A673 (cell line): ENCODE results near the gene ARHGEF7.

Experiments used
- EZH2 ChIP-seq: fragments of 200-600 bp; sonication (generic); IDR thresholded peaks from 2 replicates; pipeline ENCODE4 v1.6.1; 2017; ENCODE audit warnings: borderline replicate concordance, low read depth, mild to moderate bottlenecking, mixed read lengths, antibody characterized with exemption, low read length; ENCODE audit not compliant: poor library complexity, severe bottlenecking
- TF ChIP-seq, protein P1 (sequence below): fragments of 300-800, 200-600 bp; sonication (generic); conservative IDR thresholded peaks from 2 replicates; pipeline ENCODE4 v1.5.1; 2017; ENCODE audit warnings: low read depth, mild to moderate bottlenecking, antibody characterized with exemption, low read length, moderate library complexity, mixed read lengths

- TF ChIP-seq EZH2, result no peak
- TF ChIP-seq, protein P1, sequence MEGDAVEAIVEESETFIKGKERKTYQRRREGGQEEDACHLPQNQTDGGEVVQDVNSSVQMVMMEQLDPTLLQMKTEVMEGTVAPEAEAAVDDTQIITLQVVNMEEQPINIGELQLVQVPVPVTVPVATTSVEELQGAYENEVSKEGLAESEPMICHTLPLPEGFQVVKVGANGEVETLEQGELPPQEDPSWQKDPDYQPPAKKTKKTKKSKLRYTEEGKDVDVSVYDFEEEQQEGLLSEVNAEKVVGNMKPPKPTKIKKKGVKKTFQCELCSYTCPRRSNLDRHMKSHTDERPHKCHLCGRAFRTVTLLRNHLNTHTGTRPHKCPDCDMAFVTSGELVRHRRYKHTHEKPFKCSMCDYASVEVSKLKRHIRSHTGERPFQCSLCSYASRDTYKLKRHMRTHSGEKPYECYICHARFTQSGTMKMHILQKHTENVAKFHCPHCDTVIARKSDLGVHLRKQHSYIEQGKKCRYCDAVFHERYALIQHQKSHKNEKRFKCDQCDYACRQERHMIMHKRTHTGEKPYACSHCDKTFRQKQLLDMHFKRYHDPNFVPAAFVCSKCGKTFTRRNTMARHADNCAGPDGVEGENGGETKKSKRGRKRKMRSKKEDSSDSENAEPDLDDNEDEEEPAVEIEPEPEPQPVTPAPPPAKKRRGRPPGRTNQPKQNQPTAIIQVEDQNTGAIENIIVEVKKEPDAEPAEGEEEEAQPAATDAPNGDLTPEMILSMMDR, result no peak
Measured at GRCh38 chr13:111284565-111284964, 169.5 kb downstream of the ARHGEF7 start.
